ENCODE measurements around the gene AP2S1.
"Not testable (repeated sequence)": the region's sequence is repeated elsewhere in the genome, so short reads cannot be mapped to it uniquely, and the experiment has no call there.

Gene AP2S1

DNA sequence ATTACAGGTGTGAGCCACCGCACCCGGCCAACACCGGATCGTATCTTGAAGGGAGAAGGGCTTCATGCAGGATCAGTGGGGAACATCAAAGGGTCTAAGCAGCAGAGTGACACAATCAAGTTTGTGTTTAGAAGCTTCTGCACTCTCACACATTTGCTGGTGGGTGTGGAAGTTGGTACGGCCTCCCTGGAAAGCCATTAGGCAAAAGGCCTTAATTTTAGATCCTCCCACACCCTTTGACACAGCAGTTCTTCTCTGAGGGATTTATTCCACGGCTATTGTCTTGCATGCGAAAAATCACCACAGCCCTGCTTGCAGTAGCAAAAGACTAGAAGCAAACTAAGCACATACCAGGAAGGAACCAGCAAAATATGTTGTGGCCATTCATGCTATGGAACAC lies 44.0 kb downstream of the AP2S1 start:
- no peaks in the 10 kb centered on the region for H3K27me3 ChIP-seq (ENCODE audit: insufficient read depth, poor library complexity, severe bottlenecking)
- no peak for TF ChIP-seq CTCF (IDR thresholded peaks at IDR 0.05; ENCODE audit: poor library complexity, severe bottlenecking)
- H3K9me3 ChIP-seq (ENCODE audit: severe bottlenecking): no peaks in the 10 kb centered on the region
- DNase-seq (ENCODE audit: low spot score) (no peak), ATAC-seq (ENCODE audit: low read depth) (no peak)
- H3K36me3 ChIP-seq (ENCODE audit: low read depth): no peaks in the 10 kb centered on the region
- H3K4me3 ChIP-seq (ENCODE audit: severe bottlenecking): no peak overlapping the region
- H3K27ac ChIP-seq (ENCODE audit: poor library complexity, severe bottlenecking): no peak overlapping the region
- no peaks in the 10 kb centered on the region for H3K4me1 ChIP-seq (ENCODE audit: insufficient read depth, poor library complexity, severe bottlenecking)

DNA sequence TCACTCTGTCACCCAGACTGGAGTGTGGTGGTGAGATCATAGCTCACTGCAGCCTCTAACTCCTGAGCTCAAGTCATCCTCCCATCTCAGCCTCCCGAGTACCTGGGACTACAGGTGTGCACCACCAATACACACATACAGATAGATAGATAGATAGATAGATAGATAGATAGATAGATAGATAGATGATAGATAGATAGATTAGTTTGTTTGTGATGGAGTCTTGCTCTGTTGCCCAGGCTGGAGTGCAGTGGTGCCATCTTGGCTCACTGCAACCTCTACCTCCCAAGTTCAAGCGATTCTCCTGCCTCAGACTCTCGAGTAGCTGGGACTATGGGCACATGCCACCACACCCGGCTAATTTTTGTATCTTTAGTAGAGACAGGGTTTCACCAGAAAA lies 46.2 kb downstream of the AP2S1 start:
- not testable (repeated sequence) for H3K36me3 ChIP-seq (ENCODE audit: low read depth); H3K27ac ChIP-seq (ENCODE audit: poor library complexity, severe bottlenecking); H3K9me3 ChIP-seq (ENCODE audit: severe bottlenecking); ATAC-seq (ENCODE audit: low read depth); H3K4me1 ChIP-seq (ENCODE audit: insufficient read depth, poor library complexity, severe bottlenecking); H3K4me3 ChIP-seq (ENCODE audit: severe bottlenecking); H3K27me3 ChIP-seq (ENCODE audit: insufficient read depth, poor library complexity, severe bottlenecking); DNase-seq (ENCODE audit: low spot score)

- no peak for ATAC-seq (ENCODE audit: low read depth)
- no peak for DNase-seq (ENCODE audit: low spot score)
- Histone ChIP-seq H3K4me1 (ENCODE audit: insufficient read depth, poor library complexity, severe bottlenecking) (no peaks in the 10 kb centered on the region), H3K9me3 (ENCODE audit: severe bottlenecking) (no peaks in the 10 kb centered on the region), H3K27ac (ENCODE audit: poor library complexity, severe bottlenecking) (no peak overlapping the region), H3K27me3 (ENCODE audit: insufficient read depth, poor library complexity, severe bottlenecking) (no peaks in the 10 kb centered on the region), H3K36me3 (ENCODE audit: low read depth) (no peaks in the 10 kb centered on the region), H3K4me3 (ENCODE audit: severe bottlenecking) (no peak overlapping the region)
- TF ChIP-seq CTCF (IDR thresholded peaks at IDR 0.05; ENCODE audit: poor library complexity, severe bottlenecking): no peak
Measured at GRCh38 chr19:46803555-46803954, 47.1 kb downstream of the AP2S1 start.

GRCh38 chr19:46802152-46802551 lies 48.5 kb downstream of the AP2S1 start:
- Histone ChIP-seq H3K36me3 (ENCODE audit: low read depth) (no peaks in the 10 kb centered on the region), H3K4me3 (ENCODE audit: severe bottlenecking) (no peak overlapping the region), H3K9me3 (ENCODE audit: severe bottlenecking) (no peaks in the 10 kb centered on the region), H3K27ac (ENCODE audit: poor library complexity, severe bottlenecking) (no peak overlapping the region), H3K27me3 (ENCODE audit: insufficient read depth, poor library complexity, severe bottlenecking) (no peaks in the 10 kb centered on the region), H3K4me1 (ENCODE audit: insufficient read depth, poor library complexity, severe bottlenecking) (no peaks in the 10 kb centered on the region)
- ATAC-seq (ENCODE audit: low read depth): no peak
- DNase-seq (ENCODE audit: low spot score): no peak
- no peak for TF ChIP-seq CTCF (IDR thresholded peaks at IDR 0.05; ENCODE audit: poor library complexity, severe bottlenecking)

- no peak overlapping the region for H3K4me3 ChIP-seq (ENCODE audit: severe bottlenecking)
- no peaks in the 10 kb centered on the region for H3K27me3 ChIP-seq (ENCODE audit: insufficient read depth, poor library complexity, severe bottlenecking)
- no peak for TF ChIP-seq CTCF (IDR thresholded peaks at IDR 0.05; ENCODE audit: poor library complexity, severe bottlenecking)
- peaks cover 8% of the 10 kb centered on the region for H3K4me1 ChIP-seq (ENCODE audit: insufficient read depth, poor library complexity, severe bottlenecking)
- DNase-seq (ENCODE audit: low spot score): no peak
- H3K9me3 ChIP-seq (ENCODE audit: severe bottlenecking): no peaks in the 10 kb centered on the region
- no peak for ATAC-seq (ENCODE audit: low read depth)
- H3K27ac ChIP-seq (ENCODE audit: poor library complexity, severe bottlenecking): no peak overlapping the region
- no peaks in the 10 kb centered on the region for H3K36me3 ChIP-seq (ENCODE audit: low read depth)
Measured at GRCh38 chr19:46798713-46799112, 51.9 kb downstream of the AP2S1 start.
